HepG2 (cell line): Measurements from ENCODE around the gene TSHZ2. TPM values are rescaled to one million over a fixed set of nuclear protein-coding genes. Genes with fewer than 3 reads are reported as not detected.

Source experiments
- ATM ChIP-seq: fragments of 450-650 bp; IDR thresholded peaks from 2 replicates; pipeline ENCODE4 v1.7.1; 2017; ENCODE audit warnings: mild to moderate bottlenecking, borderline replicate concordance
- CREM ChIP-seq, 2 experiments: sonication (generic) in 1 of 2; formaldehyde crosslinking in 1 of 2; IDR thresholded peaks; 2 replicates each; pipeline versions ENCODE4 v1.4.0 to v1.6.1; 2016 to 2020; ENCODE audit warnings: antibody characterized with exemption in 1 of 2, mild to moderate bottlenecking in 1 of 2, missing genetic modification reagents in 1 of 2
- FOXP1 ChIP-seq, 2 experiments: fragments of 450-650 bp in 1 of 2; IDR thresholded peaks; 2 replicates each; pipeline ENCODE4 v1.6.1; 2017 to 2018; ENCODE audit warnings: antibody characterized with exemption in 1 of 2
- GATAD2A ChIP-seq: IDR thresholded peaks from 2 replicates; pipeline ENCODE4 v1.6.1; 2016
- KDM3A ChIP-seq: IDR thresholded peaks from 2 replicates; pipeline ENCODE4 v1.6.1; 2018; ENCODE audit warnings: low read depth, missing compliant biosample characterization
- NR2F1 ChIP-seq, 2 experiments: fragments of 450-650 bp in 1 of 2; formaldehyde crosslinking in 1 of 2; IDR thresholded peaks; 2 replicates each; pipeline versions ENCODE4 v1.5.0 to v1.6.1; 2016 to 2020; ENCODE audit warnings: mild to moderate bottlenecking in 1 of 2, missing compliant biosample characterization in 1 of 2, missing genetic modification reagents in 1 of 2, moderate library complexity in 1 of 2
- POLR2AphosphoS5 ChIP-seq: IDR thresholded peaks from 2 replicates; pipeline ENCODE4 v1.6.1; 2012; ENCODE audit warnings: low read depth, low read length
- RCOR2 ChIP-seq: IDR thresholded peaks from 2 replicates; pipeline ENCODE4 v1.6.1; 2016; ENCODE audit warnings: missing biosample characterization, missing genetic modification reagents
- SALL1 ChIP-seq: sonication (generic); formaldehyde crosslinking; IDR thresholded peaks from 2 replicates; pipeline ENCODE4 v1.8.0; 2022; ENCODE audit warnings: mild to moderate bottlenecking, missing genetic modification reagents
- TCF7 ChIP-seq: sonication (generic); IDR thresholded peaks from 2 replicates; pipeline ENCODE4 v1.6.1; 2016; ENCODE audit warnings: antibody characterized with exemption, low read depth
- THAP11 ChIP-seq: IDR thresholded peaks from 2 replicates; pipeline ENCODE4 v1.6.1; 2016; ENCODE audit warnings: missing biosample characterization, missing genetic modification reagents
- ZFP36L2 ChIP-seq: sonication (generic); formaldehyde crosslinking; IDR thresholded peaks from 2 replicates; pipeline ENCODE4 v1.4.0; 2020; ENCODE audit warnings: missing genetic modification reagents
- ZNF460 ChIP-seq: sonication (generic); formaldehyde crosslinking; IDR thresholded peaks from 2 replicates; pipeline ENCODE4 v1.5.1; 2020; ENCODE audit warnings: missing genetic modification reagents, mild to moderate bottlenecking, borderline replicate concordance
- ZSCAN9 ChIP-seq: IDR thresholded peaks from 2 replicates; pipeline ENCODE4 v1.6.1; 2016; ENCODE audit warnings: borderline replicate concordance
- polyA plus RNA-seq, 8 experiments: library from polyadenylated mRNA; depleted of rRNA in 3 of 8; stranded (reverse) in 7 of 8; unstranded in 1 of 8; fragments of >200 nt; fragmentation: Illumina TruSeq in 4 of 8; extraction: Trizol in 4 of 8; gene quantifications; 2 replicates each; pipeline versions ENCODE4 v1.2.1 to v1.2.3, GENCODE V29; 2011 to 2016; ENCODE audit warnings: low read depth in 4 of 8, missing spikeins in 1 of 8, mixed read lengths in 1 of 8; ENCODE audit not compliant: insufficient read depth in 1 of 8
- total RNA-seq, 5 experiments: library from RNA; depleted of rRNA; stranded (reverse); fragments of >200 nt; fragmentation: Illumina TruSeq; extraction: Trizol; gene quantifications; 2 replicates each; pipeline ENCODE4 v1.2.3, GENCODE V29; 2016; ENCODE audit warnings: low read depth in 1 of 5
- TF ChIP-seq, protein P1 (sequence below): sonication (generic); formaldehyde crosslinking; IDR thresholded peaks from 2 replicates; pipeline ENCODE4 v1.4.0; 2020; ENCODE audit warnings: missing genetic modification reagents, low read depth, mild to moderate bottlenecking, borderline replicate concordance
- TF ChIP-seq, protein P2 (sequence below): sonication (generic); formaldehyde crosslinking; conservative IDR thresholded peaks from 2 replicates; pipeline ENCODE4 v1.4.0; 2020; ENCODE audit warnings: mild to moderate bottlenecking, missing genetic modification reagents, moderate library complexity
- TF ChIP-seq, protein P3 (sequence below): IDR thresholded peaks from 2 replicates; pipeline ENCODE4 v1.6.1; 2016
- TF ChIP-seq, protein P4 (sequence below): sonication (generic); formaldehyde crosslinking; IDR thresholded peaks from 2 replicates; pipeline ENCODE4 v1.5.1; 2020; ENCODE audit warnings: mild to moderate bottlenecking, missing genetic modification reagents

Gene TSHZ2
- total and polyA plus RNA-seq, 2 of the 13 experiments (the other 11 are each of a cell fraction or from before 2014, with no cell fraction given): 0.01 TPM; not detected in 1

DNA sequence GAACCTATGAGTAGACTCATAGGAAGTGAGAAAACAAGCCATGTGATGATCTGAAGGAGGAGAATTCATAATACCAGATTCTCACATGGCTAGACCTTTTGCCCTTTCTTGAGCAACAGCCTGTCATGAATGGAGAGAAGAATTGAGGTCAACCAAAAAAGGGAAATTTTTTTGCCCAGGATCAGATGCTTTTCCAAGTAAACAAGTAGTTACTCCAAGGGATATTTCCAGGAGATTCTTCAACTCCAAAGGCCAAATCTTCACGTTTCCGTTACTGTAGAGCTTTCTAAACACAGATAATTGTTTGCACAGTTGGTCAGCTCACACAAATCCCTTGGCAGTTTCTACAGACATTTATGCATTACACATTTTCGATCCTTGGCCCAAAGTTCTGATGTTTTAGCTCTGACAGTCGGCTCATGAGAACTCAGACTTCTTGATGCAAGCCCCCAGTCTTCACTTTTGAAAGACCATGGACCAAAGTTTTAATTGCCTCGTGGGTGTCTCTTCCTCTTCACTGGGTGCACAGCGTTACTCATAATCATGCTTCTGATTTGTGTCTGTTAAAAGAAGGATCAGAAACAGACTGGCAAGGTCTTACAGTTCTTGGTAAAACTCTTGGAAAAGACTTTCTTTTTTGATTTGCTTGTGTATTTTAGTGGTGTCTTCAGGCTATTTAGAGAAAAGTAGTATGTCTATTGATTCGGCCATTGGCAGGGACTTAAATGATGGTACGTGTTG lies 115.0 kb downstream of the TSHZ2 start (continued):
- TF ChIP-seq, protein P1, sequence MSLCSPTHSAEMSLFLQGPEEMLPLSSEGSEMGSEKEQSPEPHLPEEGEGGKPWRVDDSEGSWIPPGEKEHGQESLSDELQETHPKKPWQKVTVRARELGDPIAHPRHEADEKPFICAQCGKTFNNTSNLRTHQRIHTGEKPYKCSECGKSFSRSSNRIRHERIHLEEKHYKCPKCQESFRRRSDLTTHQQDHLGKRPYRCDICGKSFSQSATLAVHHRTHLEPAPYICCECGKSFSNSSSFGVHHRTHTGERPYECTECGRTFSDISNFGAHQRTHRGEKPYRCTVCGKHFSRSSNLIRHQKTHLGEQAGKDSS (CRISPR knock-in tag): 0 out of 2 replicates have a peak, but pooled peaks have one; percentile 25
- TF ChIP-seq, protein P2, sequence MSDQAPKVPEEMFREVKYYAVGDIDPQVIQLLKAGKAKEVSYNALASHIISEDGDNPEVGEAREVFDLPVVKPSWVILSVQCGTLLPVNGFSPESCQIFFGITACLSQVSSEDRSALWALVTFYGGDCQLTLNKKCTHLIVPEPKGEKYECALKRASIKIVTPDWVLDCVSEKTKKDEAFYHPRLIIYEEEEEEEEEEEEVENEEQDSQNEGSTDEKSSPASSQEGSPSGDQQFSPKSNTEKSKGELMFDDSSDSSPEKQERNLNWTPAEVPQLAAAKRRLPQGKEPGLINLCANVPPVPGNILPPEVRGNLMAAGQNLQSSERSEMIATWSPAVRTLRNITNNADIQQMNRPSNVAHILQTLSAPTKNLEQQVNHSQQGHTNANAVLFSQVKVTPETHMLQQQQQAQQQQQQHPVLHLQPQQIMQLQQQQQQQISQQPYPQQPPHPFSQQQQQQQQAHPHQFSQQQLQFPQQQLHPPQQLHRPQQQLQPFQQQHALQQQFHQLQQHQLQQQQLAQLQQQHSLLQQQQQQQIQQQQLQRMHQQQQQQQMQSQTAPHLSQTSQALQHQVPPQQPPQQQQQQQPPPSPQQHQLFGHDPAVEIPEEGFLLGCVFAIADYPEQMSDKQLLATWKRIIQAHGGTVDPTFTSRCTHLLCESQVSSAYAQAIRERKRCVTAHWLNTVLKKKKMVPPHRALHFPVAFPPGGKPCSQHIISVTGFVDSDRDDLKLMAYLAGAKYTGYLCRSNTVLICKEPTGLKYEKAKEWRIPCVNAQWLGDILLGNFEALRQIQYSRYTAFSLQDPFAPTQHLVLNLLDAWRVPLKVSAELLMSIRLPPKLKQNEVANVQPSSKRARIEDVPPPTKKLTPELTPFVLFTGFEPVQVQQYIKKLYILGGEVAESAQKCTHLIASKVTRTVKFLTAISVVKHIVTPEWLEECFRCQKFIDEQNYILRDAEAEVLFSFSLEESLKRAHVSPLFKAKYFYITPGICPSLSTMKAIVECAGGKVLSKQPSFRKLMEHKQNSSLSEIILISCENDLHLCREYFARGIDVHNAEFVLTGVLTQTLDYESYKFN (CRISPR knock-in tag): peak; percentile 45
- TF ChIP-seq SALL1 (CRISPR knock-in tag) (peak; percentile 14; the same call in 1 of the 2 replicates), GATAD2A (CRISPR knock-in tag) (peak; percentile 66), CREM (IDR thresholded peaks at IDR 0.05) (0 out of 2 replicates have a peak, but pooled peaks have one; percentile 30), CREM (CRISPR knock-in tag; IDR thresholded peaks at IDR 0.05) (no peak), ZNF460 (CRISPR knock-in tag) (no peak), ATM (no peak), ZFP36L2 (CRISPR knock-in tag) (no peak), FOXP1 (IDR thresholded peaks at IDR 0.05) (no peak), FOXP1 (CRISPR knock-in tag; IDR thresholded peaks at IDR 0.05) (peak; percentile 74), NR2F1 (CRISPR knock-in tag; IDR thresholded peaks at IDR 0.05) (peak; percentile 72 to 80; a peak in 3 of 4 replicates), TCF7 (0 out of 2 replicates have a peak, but pooled peaks have one; percentile 7), ZSCAN9 (peak; percentile 26; the same call in 1 of the 2 replicates), KDM3A (CRISPR knock-in tag) (0 out of 2 replicates have a peak, but pooled peaks have one; percentile 19), RCOR2 (0 out of 2 replicates have a peak, but pooled peaks have one; percentile 17), THAP11 (CRISPR knock-in tag) (0 out of 2 replicates have a peak, but pooled peaks have one; percentile 23), POLR2AphosphoS5 (no peak)
- TF ChIP-seq, protein P3, sequence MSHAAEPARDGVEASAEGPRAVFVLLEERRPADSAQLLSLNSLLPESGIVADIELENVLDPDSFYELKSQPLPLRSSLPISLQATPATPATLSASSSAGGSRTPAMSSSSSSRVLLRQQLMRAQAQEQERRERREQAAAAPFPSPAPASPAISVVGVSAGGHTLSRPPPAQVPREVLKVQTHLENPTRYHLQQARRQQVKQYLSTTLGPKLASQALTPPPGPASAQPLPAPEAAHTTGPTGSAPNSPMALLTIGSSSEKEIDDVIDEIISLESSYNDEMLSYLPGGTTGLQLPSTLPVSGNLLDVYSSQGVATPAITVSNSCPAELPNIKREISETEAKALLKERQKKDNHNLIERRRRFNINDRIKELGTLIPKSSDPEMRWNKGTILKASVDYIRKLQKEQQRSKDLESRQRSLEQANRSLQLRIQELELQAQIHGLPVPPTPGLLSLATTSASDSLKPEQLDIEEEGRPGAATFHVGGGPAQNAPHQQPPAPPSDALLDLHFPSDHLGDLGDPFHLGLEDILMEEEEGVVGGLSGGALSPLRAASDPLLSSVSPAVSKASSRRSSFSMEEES (CRISPR knock-in tag): peak; percentile 74
- TF ChIP-seq, protein P4, sequence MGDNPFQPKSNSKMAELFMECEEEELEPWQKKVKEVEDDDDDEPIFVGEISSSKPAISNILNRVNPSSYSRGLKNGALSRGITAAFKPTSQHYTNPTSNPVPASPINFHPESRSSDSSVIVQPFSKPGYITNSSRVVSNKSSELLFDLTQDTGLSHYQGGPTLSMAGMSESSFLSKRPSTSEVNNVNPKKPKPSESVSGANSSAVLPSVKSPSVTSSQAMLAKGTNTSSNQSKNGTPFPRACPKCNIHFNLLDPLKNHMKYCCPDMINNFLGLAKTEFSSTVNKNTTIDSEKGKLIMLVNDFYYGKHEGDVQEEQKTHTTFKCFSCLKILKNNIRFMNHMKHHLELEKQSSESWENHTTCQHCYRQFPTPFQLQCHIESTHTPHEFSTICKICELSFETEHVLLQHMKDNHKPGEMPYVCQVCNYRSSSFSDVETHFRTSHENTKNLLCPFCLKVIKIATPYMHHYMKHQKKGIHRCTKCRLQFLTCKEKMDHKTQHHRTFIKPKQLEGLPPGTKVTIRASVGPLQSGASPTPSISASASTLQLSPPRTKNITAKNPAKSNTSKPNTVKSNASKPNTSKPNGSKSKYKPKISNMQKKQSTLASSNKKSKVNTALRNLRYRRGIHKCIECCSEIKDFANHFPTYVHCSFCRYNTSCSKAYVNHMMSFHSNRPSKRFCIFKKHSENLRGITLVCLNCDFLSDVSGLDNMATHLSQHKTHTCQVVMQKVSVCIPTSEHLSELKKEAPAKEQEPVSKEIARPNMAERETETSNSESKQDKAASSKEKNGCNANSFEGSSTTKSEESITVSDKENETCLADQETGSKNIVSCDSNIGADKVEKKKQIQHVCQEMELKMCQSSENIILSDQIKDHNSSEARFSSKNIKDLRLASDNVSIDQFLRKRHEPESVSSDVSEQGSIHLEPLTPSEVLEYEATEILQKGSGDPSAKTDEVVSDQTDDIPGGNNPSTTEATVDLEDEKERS: peak; percentile 64; the same call in 1 of the 2 replicates
